K562 (cell line): ENCODE data around the gene GLIPR1. TPM values are rescaled to one million over a fixed set of nuclear protein-coding genes. Genes with fewer than 3 reads are reported as not detected.

Source experiments
- ATAC-seq: fragments of 200-7000 bp; cut with Tn5 transposase; 3 replicates; pipeline ENCODE4 v1.9.1; 2020; ENCODE audit warnings: moderate library complexity
- BruUV-seq: library from RNA; stranded (reverse); fragments of 400-500 nt; replicated peaks from 2 replicates; lab custom pipeline; 2021; lab: Mats Ljungman, UMichigan
- CTCF ChIA-PET: fragments of 300-600 bp; formaldehyde crosslinking; extraction: SDS; loops from one replicate; lab custom pipeline; 2021; ENCODE audit warnings: low intra/inter-chr PET ratio; lab: Yijun Ruan, JAX
- POLR2A ChIA-PET: fragments of 300-600, 350-650 bp; sonication (Branson Sonifier 250); formaldehyde crosslinking; extraction: SDS; loops from one replicate; lab custom pipeline; 2021; ENCODE audit warnings: antibody characterized with exemption, inconsistent platforms; lab: Yijun Ruan, JAX
- DNase-seq, 4 experiments: peaks; one replicate each; pipeline versions ENCODE4 v3.0.0 to v3.0.0-alpha.2; 2011 to 2018; ENCODE audit warnings: low spot score in 3 of 4, mixed read lengths in 3 of 4; ENCODE audit errors: extremely low read depth in 1 of 4
- FAIRE-seq: peaks from 2 replicates; lab custom pipeline; 2011; peaks lifted over from hg19 to GRCh38; lab: Jason Lieb, UNC
- H2AFZ ChIP-seq: 2 replicates; pipeline ENCODE4 v1.6.0; 2011; ENCODE audit warnings: low read depth, low read length, control low read depth, inconsistent platforms
- H3K27ac ChIP-seq: fragments of 200-600 bp; 3 replicates; pipeline ENCODE4 v1.8.0; 2011; ENCODE audit warnings: low read depth, mild to moderate bottlenecking, control low read depth, inconsistent platforms, low read length, moderate library complexity, mixed read lengths; ENCODE audit errors: extremely low read depth
- H3K27me3 ChIP-seq, 2 experiments: fragments of 300-600 bp in 1 of 2; 2 replicates in 1 of 2; 3 replicates in 1 of 2; pipeline versions ENCODE4 v1.6.0 to v1.8.0; 2011; ENCODE audit warnings: inconsistent platforms in 2 of 2, low read length in 2 of 2, mild to moderate bottlenecking in 1 of 2, mixed read lengths in 1 of 2, moderate library complexity in 1 of 2; ENCODE audit not compliant: control insufficient read depth in 2 of 2, insufficient read depth in 2 of 2
- H3K36me3 ChIP-seq: fragments of 300-600 bp; 3 replicates; pipeline ENCODE4 v1.8.0; 2011; ENCODE audit warnings: mild to moderate bottlenecking, low read length, inconsistent platforms; ENCODE audit not compliant: control insufficient read depth, insufficient read depth
- H3K4me1 ChIP-seq, 2 experiments: fragments of 200-600 bp in 1 of 2; replicated peaks in 1 of 2; 2 replicates in 1 of 2; 3 replicates in 1 of 2; pipeline versions ENCODE4 v1.5.1 to v1.8.0; 2011; ENCODE audit warnings: inconsistent platforms in 2 of 2, low read length in 2 of 2, mild to moderate bottlenecking in 1 of 2, mixed read lengths in 1 of 2, moderate library complexity in 1 of 2; ENCODE audit not compliant: control insufficient read depth in 2 of 2, insufficient read depth in 2 of 2
- H3K4me2 ChIP-seq: 2 replicates; pipeline ENCODE4 v1.6.1; 2011; ENCODE audit warnings: low read length, control low read depth, inconsistent platforms, mixed read lengths; ENCODE audit not compliant: insufficient read depth
- H3K4me3 ChIP-seq: fragments of 200-600 bp; sonication (generic), shearing (Covaris generic); 2 replicates; pipeline ENCODE4 v1.5.1; 2016; ENCODE audit warnings: control low read depth, inconsistent platforms
- H3K79me2 ChIP-seq: fragments of 200-600 bp; 3 replicates; pipeline ENCODE4 v1.8.0; 2011; ENCODE audit warnings: low read length, inconsistent platforms; ENCODE audit not compliant: control insufficient read depth, insufficient read depth
- H3K9ac ChIP-seq, 2 experiments: 2 replicates each; pipeline versions ENCODE4 v1.6.0 to v1.6.1; 2011; ENCODE audit warnings: low read depth in 2 of 2, low read length in 2 of 2, control low read depth in 1 of 2, inconsistent platforms in 1 of 2, mild to moderate bottlenecking in 1 of 2, mixed read lengths in 1 of 2; ENCODE audit not compliant: insufficient read depth in 1 of 2
- H3K9me1 ChIP-seq: one replicate; pipeline ENCODE4 v1.6.0; 2011; ENCODE audit warnings: inconsistent platforms, mild to moderate bottlenecking, low read length, moderate library complexity; ENCODE audit not compliant: control insufficient read depth, insufficient read depth
- H3K9me3 ChIP-seq: replicated peaks from 2 replicates; pipeline ENCODE4 v1.5.1; 2011; ENCODE audit warnings: low read depth, low read length, inconsistent platforms; ENCODE audit not compliant: control insufficient read depth, insufficient read depth
- H4K20me1 ChIP-seq: replicated peaks from 2 replicates; pipeline ENCODE4 v1.6.1; 2011; ENCODE audit warnings: low read length, inconsistent platforms, mixed read lengths; ENCODE audit not compliant: control insufficient read depth, insufficient read depth
- LARP7 ChIP-seq: fragments of 450-650 bp; IDR thresholded peaks from 2 replicates; pipeline ENCODE4 v1.6.1; 2016
- LEF1 ChIP-seq: fragments of 450-650 bp; IDR thresholded peaks from 2 replicates; pipeline ENCODE4 v1.6.1; 2016; ENCODE audit warnings: mild to moderate bottlenecking
- NRF1 ChIP-seq, 2 experiments: fragments of 450-650 bp; IDR thresholded peaks in 1 of 2; conservative IDR thresholded peaks in 1 of 2; 2 replicates each; pipeline ENCODE4 v1.6.1; 2014; ENCODE audit warnings: mild to moderate bottlenecking in 2 of 2
- RAD21 ChIP-seq, 2 experiments: fragments of 250-450 bp in 1 of 2; fragments of 450-650 bp in 1 of 2; sonication (Bioruptor Pico) in 1 of 2; formaldehyde crosslinking in 1 of 2; IDR thresholded peaks in 1 of 2; conservative IDR thresholded peaks in 1 of 2; 2 replicates each; pipeline versions ENCODE4 v1.4.0 to v1.8.0; 2020 to 2022; ENCODE audit warnings: mild to moderate bottlenecking in 2 of 2, moderate library complexity in 1 of 2
- ZC3H8 ChIP-seq: fragments of 450-650 bp; IDR thresholded peaks from 2 replicates; pipeline ENCODE4 v1.6.1; 2017
- ZFP30 ChIP-seq: fragments of 250-450 bp; sonication (Bioruptor Pico); IDR thresholded peaks from 2 replicates; pipeline ENCODE4 v1.8.0; 2022; ENCODE audit warnings: moderate library complexity, mild to moderate bottlenecking, inconsistent platforms, borderline replicate concordance
- WGBS: fragments of 100-300 bp; shearing (Covaris generic); methylation state at CpG from one replicate; pipeline ENCODE4 v1.1.6; 2016; ENCODE audit warnings: low coverage, mixed read lengths; ENCODE audit not compliant: insufficient coverage; ENCODE audit errors: missing lambda C conversion rate; 5-methylcytosine and 5-hydroxymethylcytosine counted together
- in situ Hi-C: fragments of 300-500 bp; cut with MboI; formaldehyde crosslinking; loops from 4 replicates; pipeline ENCODE4 v1.15.0; 2018; ENCODE audit warnings: inconsistent platforms, mixed read lengths
- intact Hi-C: fragments of 100-400 bp; cut with micrococcal nuclease; formaldehyde crosslinking; loops from 2 replicates; pipeline ENCODE4 v1.14.2; 2022
- polyA plus RNA-seq, 8 experiments: library from polyadenylated mRNA; depleted of rRNA in 4 of 8; stranded (reverse) in 5 of 8; unstranded in 3 of 8; fragments of >200 nt; fragmentation: Nextera tagmentation in 2 of 8; fragmentation: Illumina TruSeq in 1 of 8; extraction: Ambion mirVana in 2 of 8; extraction: Trizol in 1 of 8; gene quantifications; 2 replicates each; pipeline versions ENCODE4 v1.2.1 to v1.2.3, GENCODE V29; 2011 to 2014; ENCODE audit warnings: inconsistent platforms in 1 of 8, missing spikeins in 1 of 8
- total RNA-seq, 7 experiments: library from RNA; depleted of rRNA in 6 of 7; stranded (reverse); fragments of >200 nt in 6 of 7; fragmentation: Illumina TruSeq in 2 of 7; extraction: Trizol in 2 of 7; gene quantifications; 2 replicates each; pipeline versions ENCODE4 v1.2.1 to v1.2.3, GENCODE V29; 2011 to 2021; ENCODE audit warnings: low replicate concordance in 1 of 7
- TF ChIP-seq, protein P1 (sequence below): sonication (generic); formaldehyde crosslinking; IDR thresholded peaks from 2 replicates; pipeline ENCODE4 v1.8.0; 2022; ENCODE audit warnings: mild to moderate bottlenecking, missing genetic modification reagents

Gene GLIPR1
- total and polyA plus RNA-seq, 9 of the 15 experiments (the other 6 are each of a cell fraction or from before 2014, with no cell fraction given) = 0.26 to 2.1 (median 1.2) TPM

DNA sequence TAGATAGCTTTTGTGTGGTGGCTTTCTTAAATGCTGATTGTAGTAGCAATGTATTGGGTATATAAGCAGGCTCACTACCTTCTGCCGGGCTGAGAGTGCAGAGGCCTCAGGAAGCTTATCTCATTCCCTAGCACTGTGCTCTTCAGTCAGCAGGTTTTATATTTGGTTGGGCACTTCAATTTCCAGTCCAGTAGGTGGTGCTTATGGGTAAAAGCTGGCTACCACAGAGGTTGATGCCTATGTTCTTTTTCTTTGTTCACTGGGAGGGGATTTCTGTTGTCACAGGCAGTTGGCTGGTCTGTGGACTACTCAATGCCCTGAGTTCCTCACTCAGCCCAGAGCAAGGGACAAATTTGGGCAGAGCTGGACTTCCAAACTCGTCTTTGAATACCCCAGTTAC is 43.0 kb upstream of the GLIPR1 start:
- no peak for DNase-seq
- ChIA-PET POLR2A (no interaction called here), CTCF (no interaction called here)
- no peak for FAIRE-seq
- Histone ChIP-seq H3K4me3 (no peak overlapping the region), H3K4me2 (no peak overlapping the region), H3K79me2 (no peaks in the 10 kb centered on the region), H4K20me1 (no peaks in the 10 kb centered on the region), H3K9ac (no peak overlapping the region), H3K27me3 (no peaks in the 10 kb centered on the region), H2AFZ (no peak overlapping the region), H3K9me1 (no peaks in the 10 kb centered on the region), H3K27ac (no peak overlapping the region), H3K4me1 (no peaks in the 10 kb centered on the region), H3K36me3 (no peaks in the 10 kb centered on the region), H3K9me3 (no peaks in the 10 kb centered on the region)
- no peak for ATAC-seq
- intact Hi-C loops (no loop called here), in situ Hi-C loops (no loop called here)
- no TSS peak for BruUV-seq
- TF ChIP-seq LEF1 (no peak), ZFP30 (no peak), NRF1 (conservative IDR thresholded peaks at IDR 0.05 in 1 of 2, IDR thresholded peaks at IDR 0.05 in 1 of 2) (no peak), RAD21 (CRISPR knock-in tag; conservative IDR thresholded peaks at IDR 0.05 in 1 of 2, IDR thresholded peaks at IDR 0.05 in 1 of 2) (peak in 1 of 2 experiments; percentile 6; a peak in 1 of 4 replicates), ZC3H8 (no peak)
- 0% methylated on average over 2 of the region's 2 CpGs for WGBS

DNA sequence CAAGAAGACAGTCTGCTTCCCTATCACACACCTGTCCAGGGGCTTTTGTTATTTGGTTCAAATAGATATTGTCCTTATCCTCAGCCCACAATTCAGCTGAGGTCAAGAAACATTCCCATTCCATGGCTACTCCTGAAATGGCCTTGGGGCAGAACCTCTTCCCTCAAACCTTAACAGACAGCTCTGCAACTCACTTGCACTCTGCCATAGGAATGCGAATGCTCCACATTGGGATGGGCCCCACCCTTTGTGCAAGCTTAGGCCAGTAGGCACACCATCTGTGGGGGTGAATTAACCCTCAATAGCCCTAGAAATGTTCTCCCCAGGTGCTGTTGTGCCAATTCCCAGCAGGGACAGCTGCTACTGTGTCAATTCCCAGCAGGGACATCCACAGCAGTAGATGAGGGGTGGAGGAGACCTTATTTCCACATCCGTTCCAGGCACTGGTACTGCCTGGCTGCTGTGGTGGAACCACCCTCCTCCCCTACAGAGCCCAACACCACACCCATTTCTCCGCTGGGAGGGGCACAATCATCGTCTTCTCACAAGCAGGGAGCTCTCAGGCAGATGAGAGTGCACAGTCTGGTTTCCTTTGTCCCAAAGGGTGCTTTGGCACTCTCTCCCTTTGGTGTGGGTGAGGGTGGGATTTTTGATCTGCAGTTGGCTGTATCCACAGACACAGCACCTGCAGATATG is 42.3 kb upstream of the GLIPR1 start:
- Histone ChIP-seq H3K36me3 (no peaks in the 10 kb centered on the region), H3K27ac (no peak overlapping the region), H3K4me1 (no peaks in the 10 kb centered on the region), H3K4me2 (no peak overlapping the region), H3K27me3 (no peaks in the 10 kb centered on the region), H4K20me1 (no peaks in the 10 kb centered on the region), H3K9ac (no peak overlapping the region), H3K9me1 (no peaks in the 10 kb centered on the region), H3K4me3 (no peak overlapping the region), H2AFZ (no peak overlapping the region), H3K9me3 (no peaks in the 10 kb centered on the region), H3K79me2 (no peaks in the 10 kb centered on the region)
- WGBS = 4% methylated on average over 3 of the region's 4 CpGs
- FAIRE-seq = no peak
- in situ Hi-C loops = no loop called here
- POLR2A ChIA-PET = no interaction called here
- DNase-seq = no peak
- no TSS peak for BruUV-seq
- intact Hi-C loops = no loop called here
- CTCF ChIA-PET = no interaction called here
- ATAC-seq = no peak
- TF ChIP-seq, protein P1, sequence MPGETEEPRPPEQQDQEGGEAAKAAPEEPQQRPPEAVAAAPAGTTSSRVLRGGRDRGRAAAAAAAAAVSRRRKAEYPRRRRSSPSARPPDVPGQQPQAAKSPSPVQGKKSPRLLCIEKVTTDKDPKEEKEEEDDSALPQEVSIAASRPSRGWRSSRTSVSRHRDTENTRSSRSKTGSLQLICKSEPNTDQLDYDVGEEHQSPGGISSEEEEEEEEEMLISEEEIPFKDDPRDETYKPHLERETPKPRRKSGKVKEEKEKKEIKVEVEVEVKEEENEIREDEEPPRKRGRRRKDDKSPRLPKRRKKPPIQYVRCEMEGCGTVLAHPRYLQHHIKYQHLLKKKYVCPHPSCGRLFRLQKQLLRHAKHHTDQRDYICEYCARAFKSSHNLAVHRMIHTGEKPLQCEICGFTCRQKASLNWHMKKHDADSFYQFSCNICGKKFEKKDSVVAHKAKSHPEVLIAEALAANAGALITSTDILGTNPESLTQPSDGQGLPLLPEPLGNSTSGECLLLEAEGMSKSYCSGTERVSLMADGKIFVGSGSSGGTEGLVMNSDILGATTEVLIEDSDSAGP (CRISPR knock-in tag) = no peak
- TF ChIP-seq LARP7 = no peak
